Activated CD4-positive, alpha-beta T cell treated with anti-CD3 and anti-CD28 coated beads, Interleukin-2, amount 50 U/mL, for 1 hour (primary cell): ENCODE data around the gene ARMC12.

Experiments
- DNase-seq: peaks from one replicate; pipeline ENCODE4 v3.0.0-alpha.2; 2020

Gene ARMC12

DNA sequence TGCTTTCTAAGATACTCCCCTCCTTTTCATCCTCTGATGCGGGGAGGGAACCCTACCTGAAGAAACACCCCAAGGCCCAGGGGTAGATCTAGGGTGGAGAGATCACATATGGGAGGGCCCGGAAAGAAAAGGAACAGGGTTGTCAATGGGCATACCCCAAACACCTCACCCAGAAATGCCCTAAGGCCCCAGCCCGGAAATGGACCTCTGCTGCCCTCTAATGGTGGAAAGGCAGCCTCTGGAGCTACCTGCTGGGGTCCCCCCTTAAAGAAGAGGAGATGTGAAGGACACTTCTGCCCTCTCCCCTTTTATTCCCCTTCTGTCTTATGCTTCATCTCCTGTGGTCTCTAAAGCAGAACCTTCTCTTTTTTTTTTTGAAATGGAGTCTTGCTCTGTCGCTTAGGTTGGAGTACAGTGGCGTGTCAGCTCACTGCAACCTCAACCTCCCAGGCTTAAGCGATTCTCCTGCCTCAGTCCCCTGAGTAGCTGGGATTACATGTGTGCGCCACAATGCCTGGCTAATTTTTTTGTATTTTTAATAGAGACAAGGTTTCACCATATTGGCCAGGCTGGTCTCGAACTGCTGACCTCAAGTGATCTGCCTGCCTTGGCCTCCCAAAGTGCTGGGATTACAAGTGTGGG, 458 bp upstream of the ARMC12 start:
- peak; percentile 84 for DNase-seq

- DNase-seq = no peak
These were observed 780 bp downstream of the ARMC12 start for GRCh38 chr6:35737413-35738211.

DNA sequence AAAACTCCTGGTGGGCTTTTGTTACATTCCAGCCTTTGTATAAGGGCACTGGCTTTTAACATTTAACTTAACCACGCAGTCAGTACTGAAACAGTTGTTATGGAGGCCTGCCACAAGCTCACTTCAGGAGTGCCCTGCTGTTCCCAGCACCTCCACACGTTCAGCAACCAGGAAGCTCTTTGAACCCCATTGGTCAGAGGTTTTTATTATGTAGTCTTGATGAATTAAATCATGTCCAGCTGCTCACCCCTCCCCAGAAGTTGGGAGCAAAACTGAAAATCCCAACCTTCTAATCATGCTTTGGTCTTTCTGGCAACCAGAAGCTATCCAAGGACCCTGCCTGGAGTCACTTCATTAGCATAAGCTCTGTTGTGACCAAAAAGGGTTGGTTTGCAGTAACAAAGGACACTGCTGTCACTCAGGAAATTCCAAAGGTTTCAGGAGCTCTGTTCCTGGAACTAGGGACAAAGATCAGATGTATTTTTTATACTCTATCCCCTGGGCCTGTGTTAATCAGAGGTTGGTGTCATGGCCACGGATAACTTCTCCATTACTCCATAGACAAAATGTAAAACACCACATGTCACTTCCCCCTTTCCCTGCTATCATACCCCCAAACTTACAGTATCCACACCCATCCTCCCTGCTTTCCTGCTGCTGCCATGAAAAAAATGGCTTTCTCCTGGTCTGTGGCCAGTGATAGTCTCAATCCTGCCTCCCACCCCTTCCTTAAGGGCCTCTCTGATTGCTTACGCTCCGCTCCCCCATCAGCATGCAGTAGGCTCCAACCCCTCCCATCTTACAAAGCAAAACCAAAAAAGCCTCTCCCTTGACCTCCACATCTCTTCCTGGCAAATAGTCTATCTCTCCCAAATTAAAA, 3.1 kb downstream of the ARMC12 start:
- no peak for DNase-seq

GRCh38 chr6:35742842-35743241, 6.0 kb downstream of the ARMC12 start:
- no peak for DNase-seq

GRCh38 chr6:35745509-35745908, 8.7 kb downstream of the ARMC12 start:
- DNase-seq = no peak

DNA sequence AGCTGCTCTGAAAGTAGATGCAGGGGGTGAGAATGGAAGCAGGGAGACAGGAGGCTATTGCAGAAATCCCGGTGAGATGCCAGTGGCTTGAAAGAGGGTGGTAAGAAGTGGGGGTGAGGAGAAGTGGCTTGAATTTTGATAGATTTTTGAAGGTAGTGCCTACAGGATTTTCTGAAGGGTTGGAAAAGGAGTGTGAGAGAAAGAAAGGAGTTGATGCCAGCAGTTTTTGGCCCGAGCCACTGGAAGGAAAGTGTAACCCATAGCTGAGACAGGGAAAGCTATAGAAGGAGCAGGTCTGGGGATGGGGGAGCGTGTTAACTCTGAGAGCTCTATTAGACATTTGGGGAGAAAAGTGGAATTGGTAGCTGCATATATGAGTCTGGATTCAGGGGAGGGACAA, 9.7 kb downstream of the ARMC12 start:
- DNase-seq = no peak

DNA sequence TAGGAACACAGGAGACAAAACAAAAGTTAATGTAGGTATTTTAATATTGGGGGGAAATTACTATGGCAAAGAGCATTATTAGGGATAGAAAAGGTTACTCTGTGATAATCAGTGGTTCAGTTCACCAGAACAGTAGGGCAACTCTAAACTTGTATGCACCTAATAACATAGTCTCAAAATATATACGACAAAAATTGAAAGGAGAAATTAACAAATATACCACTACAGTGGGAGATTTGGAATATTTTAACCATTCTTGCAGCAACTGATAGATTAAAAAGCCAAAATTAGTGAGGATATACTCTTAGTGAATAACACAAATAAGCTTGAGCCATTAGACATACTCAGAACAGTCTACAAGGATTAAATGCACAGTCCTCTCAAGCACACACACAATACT, 11.0 kb downstream of the ARMC12 start:
- DNase-seq = no peak

DNA sequence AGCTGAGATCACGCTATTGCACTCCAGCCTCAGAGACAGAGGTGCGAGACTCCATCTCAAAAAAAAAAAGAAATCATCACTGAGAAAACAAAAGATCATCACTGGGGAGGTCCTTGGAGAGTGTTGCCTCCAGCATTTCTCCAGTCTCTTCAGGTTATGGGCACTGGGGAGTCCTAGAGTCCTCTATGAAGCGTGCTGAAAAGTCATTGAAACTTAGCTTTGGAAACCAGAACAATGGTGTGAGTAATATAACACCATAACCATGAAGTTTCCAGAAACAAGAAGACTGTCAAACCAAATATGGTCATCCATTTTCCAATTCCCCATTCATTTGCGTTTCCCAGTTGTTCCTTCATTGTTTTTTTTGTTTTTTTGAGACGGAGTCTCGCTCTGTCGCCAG, 13.7 kb downstream of the ARMC12 start:
- no peak for DNase-seq

- no peak for DNase-seq
These were observed 14.8 kb downstream of the ARMC12 start for GRCh38 chr6:35751594-35751993.

GRCh38 chr6:35752330-35752729, 15.5 kb downstream of the ARMC12 start:
- DNase-seq = no peak

DNA sequence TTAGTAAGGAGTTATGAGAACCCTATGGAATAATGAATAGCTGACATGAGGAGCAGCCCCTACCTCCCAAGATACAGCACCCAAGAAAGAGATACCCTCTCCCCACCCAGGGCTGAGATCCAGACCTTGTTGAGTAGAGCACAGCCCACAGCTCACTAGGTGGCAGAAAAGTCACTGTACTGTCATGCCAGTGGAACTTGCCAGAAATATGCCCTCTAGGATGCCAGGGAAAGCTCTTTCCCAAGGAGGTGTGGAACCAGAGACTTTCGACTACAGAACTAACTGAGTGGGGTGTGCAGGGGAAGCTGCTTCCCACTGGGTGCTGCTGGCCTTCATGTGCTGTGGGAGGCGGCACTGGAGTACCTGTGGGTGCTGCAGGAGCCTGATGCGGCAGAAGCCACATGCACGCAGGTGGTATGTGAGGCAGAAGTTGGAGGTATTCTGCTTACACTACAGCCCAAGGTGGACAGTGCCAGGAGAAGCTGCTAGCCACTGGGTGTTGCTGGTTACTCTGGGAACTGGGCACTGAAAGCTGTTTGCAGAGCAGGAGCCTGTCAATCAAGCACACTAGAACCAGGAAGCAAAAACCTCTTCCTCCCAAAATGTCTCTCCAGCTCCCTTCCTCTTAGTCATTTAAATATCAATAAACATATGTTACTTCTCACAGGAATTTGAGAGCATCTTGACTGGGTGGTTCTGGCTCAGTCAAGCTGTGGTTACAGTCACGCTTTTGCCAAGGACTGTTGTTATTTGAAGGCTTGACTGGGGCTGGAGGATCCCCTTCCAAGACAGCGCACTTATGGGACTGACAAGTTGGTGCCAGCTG, 17.8 kb downstream of the ARMC12 start:
- DNase-seq = no peak

DNA sequence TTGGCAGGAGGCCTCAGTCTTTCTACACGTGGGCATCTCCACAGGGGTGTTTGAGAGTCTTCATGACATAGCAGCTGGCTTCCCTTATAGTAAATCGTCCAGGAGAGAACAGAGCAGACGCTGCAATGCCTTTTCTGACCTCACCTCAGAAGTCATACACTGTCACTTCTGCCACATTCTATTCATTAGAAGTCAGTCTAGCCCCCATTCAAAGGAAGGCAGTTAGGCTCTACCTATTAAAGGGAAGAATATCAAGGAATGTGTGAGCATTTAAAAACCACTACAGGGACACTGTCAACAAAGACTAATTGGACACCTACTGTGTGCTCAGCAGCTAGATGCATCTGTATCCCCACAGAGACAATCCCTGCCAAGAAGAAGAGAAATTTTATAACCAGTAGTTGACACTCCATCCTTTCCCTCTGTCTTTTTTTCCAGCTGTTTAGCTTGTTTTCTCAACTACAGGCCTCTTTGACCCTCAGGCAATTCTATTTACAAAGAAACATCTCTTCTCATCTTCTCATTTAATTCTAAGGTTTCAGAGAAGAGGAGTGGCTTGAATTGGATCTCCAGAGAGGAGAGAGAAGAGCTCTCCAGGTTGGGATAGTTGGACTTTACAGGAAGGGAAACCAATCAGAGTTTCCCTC, 18.6 kb downstream of the ARMC12 start:
- no peak for DNase-seq

DNA sequence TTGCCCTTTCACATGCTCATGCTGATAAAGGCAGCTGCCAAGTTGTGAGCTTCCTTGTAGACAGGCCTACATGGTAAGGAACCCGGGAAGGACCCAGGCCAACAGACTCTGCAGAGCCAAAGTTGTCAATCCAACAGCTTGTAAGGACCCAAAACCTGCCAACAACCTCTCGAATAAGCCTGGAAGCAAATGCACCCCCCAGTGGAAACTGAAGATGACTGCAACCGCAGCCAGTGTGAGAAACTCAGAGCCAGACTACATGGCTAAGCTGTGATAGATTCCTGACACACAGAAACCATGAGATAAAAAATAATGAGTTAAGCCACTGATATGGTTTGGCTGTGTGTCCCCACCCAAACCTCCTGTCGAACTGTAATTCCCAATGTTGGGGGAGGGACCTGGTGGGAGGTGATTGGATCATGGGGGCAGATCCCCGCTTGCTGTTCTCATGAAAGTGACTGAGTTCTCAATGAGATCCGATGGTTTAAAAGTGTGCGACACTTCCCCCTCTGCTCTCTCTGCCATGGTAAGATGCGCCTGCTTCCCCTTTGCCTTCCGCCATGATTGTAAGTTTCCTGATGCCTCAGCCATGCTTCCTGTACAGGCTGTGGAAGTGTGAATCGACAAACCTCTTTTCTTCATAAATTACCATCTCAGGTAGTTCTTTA, 20.8 kb downstream of the ARMC12 start:
- no peak for DNase-seq

DNA sequence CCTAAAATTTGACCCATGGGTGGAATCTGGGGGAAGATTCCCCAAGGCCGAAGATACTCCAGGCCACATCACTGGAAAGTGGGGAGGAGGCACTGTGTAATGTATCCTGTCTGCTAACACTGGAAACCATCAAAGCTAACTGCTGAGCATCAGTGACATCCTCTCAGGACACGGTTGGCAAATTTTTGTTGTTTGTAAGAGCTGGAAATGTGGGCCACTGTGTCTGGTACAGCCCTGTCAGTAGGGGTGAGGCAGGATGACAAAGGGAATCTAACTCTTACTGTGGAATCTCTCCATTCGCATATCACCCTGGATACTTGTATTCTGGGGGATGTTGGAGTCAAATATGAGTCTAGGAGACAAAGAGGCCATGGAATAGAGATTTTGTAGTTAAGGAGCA, 22.6 kb downstream of the ARMC12 start:
- DNase-seq = no peak

- no peak for DNase-seq
These were observed 28.9 kb downstream of the ARMC12 start for GRCh38 chr6:35765739-35766138.

DNA sequence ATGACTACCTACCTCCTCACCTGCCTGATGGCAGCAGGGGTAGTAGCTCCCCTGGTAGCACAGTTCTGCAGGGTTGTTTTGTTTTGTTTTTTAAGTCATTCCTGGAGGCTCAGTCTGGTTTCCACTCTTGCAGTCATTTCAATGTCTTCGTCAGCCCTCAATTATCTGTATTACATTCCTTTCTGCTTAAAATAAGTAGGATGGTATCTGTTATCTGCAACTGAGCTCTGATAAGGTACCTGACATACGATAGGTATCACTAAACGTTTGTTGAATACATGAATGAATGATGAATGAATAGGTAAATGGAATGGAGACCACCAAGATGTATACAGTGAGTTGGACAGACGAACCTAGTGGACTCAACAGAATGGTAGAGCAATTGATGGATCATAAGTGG, 32.4 kb downstream of the ARMC12 start:
- DNase-seq = no peak

GRCh38 chr6:35771343-35771627, 34.5 kb downstream of the ARMC12 start:
- DNase-seq = no peak

GRCh38 chr6:35774116-35774794, 37.4 kb downstream of the ARMC12 start:
- no peak for DNase-seq

DNA sequence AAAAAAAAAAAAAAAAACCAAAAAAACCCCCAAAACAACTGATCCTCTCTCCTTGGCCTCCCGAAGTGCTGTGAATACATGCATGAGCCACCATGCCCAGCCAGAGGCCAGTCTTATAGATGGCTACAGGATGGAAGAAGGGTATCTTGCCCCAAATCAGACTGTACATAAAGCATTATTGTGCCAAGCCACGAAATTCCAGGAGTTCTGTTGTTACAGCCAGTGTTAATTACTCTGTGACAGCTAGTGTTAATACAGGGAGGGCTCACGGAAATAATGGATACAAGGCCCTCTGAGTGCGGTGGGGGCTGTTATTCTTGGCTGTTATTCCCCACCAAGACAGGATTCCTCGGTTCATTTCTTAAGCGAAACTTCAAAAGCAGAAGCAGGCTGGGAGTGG, 38.2 kb downstream of the ARMC12 start:
- no peak for DNase-seq

DNA sequence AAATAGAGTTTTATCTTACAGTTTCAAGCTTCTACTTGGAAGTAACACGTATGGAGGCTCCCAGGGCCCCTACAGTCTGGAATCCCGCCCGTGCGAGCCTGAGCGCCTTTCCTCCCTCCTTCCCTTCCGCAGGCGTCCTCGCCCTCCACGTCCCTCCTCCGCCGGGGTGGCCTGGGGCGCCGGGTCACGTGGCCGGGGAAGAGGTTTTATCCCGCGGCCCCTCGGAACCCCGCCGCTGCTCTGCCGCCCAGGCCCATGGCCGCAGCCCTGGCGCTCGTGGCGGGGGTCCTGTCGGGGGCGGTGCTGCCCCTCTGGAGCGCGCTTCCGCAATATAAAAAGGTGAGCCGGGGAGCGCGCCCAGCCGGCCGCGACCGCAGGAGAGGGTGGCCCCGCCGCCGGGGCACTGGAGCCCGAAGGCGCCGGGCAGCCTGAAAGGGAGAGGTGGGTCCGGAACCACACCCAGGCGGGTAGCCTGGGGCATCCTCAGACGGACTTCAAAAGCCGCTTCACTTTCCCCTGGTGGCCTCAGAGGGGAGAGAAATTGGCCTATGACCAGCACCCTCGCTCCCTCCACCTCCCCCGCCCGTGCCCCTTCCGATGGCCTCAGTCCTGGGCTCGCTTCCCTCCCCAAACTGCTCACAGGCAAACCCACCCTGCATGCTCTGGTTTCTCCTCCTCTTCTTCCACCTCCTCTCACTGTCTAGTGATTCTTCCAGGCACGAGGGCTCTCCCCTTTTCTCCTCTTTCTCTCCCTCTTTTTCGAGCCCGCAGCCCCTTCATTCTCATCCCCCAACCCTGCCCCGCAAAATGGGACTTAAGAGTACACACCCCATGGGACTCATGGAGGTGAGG, 39.8 kb downstream of the ARMC12 start, which contains the start of gene CLPSL2:
CLPSL2 (plus strand) TSS at position 235 of the 852 bp plus-strand sequence; CDS start at position 256, 21 bp downstream.
- no peak for DNase-seq
